Measurements from ENCODE around the gene HSPA8.

- TF ChIP-seq CTCF (conservative IDR thresholded peaks at IDR 0.05; ENCODE audit: low read length) (no peak), EZH2phosphoT487 (IDR thresholded peaks at IDR 0.05; ENCODE audit: borderline replicate concordance, low read depth, low read length) (no peak)
Observed at GRCh38 chr11:123072762-123073161, 10.8 kb upstream of the HSPA8 start.

Measured in OCI-LY7 (cell line).